Measurements from ENCODE around the gene ADRA2C. TPM values are rescaled to one million over a fixed set of nuclear protein-coding genes. Genes with fewer than 3 reads are reported as not detected.

ADRA2C gene
- total RNA-seq, 2 experiments from 2014 or later = not detected

DNA sequence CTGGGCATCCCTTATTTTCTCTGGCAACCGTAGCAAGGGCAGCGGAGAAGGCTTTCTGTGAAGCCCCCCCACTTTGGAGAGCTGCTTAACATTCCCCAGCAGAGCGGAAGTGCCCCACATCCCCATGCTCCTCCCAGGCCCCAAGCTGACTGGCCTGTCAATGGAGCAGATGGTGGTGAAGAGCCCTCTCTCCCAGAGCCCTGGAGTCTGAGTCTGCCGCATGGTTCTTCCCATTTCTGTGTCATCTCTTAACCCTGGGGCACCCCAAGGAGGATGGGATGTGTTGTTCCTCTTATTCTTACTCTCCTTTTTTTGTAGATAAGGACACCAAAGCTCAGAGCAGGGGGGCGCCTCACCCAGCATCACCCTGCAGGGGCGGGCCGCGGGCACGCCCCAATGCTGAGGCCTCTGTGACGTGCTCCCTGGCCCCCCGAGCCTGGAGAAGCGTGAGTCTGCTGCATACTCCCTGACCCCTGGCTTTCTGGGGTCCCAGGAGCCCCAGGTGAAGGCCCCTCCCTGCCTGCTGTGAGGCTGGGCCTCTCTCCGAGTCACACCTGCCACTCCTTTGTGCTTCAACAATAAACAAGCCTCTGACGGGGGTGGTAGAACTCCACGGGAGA is 35.9 kb downstream of the ADRA2C start:
- no peak overlapping the region for H3K27ac Mint-ChIP-seq
- no peak overlapping the region for H3K4me3 Mint-ChIP-seq
- peaks cover 7% of the 10 kb centered on the region for H3K27me3 Mint-ChIP-seq (ENCODE audit: low read depth)
- intact Hi-C loops (cut with micrococcal nuclease) = no loop called here
- H3K9me3 Mint-ChIP-seq = no peaks in the 10 kb centered on the region
- CTCF ChIA-PET = no interaction called here
- no peaks in the 10 kb centered on the region for H3K36me3 Mint-ChIP-seq (ENCODE audit: low read depth)
- DNase-seq = no peak
- H3K4me1 Mint-ChIP-seq (ENCODE audit: low read depth) = no peaks in the 10 kb centered on the region

DNA sequence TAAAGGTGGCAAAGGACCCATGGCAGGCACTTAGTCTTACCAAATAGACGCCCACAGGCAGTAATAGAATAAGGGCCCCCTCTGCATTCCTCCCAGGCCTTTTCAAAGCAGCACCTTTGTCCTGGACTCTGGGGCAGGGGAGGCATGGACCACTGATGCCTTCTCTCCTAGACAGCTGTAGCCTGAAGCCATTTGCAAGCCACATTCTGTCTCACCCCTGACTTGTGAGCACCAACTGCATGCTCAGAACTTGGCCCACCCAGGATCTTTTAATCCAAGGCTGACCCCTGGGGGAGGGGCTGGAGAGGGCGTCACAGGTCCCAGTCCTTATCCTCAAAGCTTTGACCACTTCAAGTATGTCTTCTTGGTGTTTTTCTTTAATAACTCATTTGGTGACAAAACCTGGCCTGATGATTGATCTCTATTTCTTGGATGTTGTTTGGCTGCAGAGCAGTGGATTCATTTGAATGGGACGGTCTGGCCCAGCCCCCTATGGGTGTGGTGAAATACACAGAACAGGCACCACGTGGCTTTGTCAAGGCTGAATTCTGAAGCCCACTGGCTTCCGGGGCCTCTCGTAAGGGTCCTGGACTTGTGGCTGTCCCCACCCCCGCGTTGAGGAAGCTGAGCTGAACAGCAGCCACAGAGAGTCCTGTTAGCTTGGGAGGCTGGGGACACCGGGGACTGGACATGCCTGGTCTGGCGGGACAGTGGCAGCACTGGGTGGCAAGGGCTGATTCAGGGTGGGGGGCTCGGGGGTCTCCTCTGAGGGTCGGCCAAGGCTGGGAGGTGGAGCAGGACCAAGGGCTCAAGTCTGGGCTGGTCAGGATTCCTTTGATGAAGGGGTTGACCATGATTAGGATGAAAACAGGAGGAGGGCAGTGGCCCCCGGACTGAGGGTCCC is 36.6 kb downstream of the ADRA2C start:
- intact Hi-C loops (cut with micrococcal nuclease) = no loop called here
- Mint-ChIP-seq H3K27me3 (ENCODE audit: low read depth) (peaks cover 11% of the 10 kb centered on the region), H3K9me3 (no peaks in the 10 kb centered on the region), H3K4me3 (no peak overlapping the region), H3K27ac (no peak overlapping the region), H3K36me3 (ENCODE audit: low read depth) (no peaks in the 10 kb centered on the region), H3K4me1 (ENCODE audit: low read depth) (no peaks in the 10 kb centered on the region)
- CTCF ChIA-PET = no interaction called here
- DNase-seq = no peak

DNA sequence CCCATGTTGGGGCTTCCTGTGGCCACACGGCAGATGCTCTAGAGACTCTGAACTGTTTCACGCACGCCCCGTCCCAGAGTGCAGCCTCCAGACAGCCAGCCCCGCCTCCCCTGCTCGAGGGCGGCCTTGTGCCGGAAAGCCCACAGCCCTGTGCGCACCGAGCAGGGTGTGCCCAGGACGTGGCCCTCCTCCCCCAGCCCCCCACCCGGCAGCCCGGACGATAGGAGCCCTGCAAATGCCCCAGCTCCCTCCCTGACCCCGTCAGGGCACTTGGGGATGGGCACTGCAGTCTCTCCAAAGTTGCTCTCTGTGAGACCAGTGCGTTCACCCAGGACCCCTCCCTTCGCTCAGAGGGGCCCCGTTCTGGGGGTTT is 37.3 kb downstream of the ADRA2C start:
- DNase-seq = no peak
- Mint-ChIP-seq H3K27ac (no peak overlapping the region), H3K4me1 (ENCODE audit: low read depth) (no peaks in the 10 kb centered on the region), H3K27me3 (ENCODE audit: low read depth) (peaks cover 15% of the 10 kb centered on the region), H3K4me3 (no peak overlapping the region), H3K9me3 (no peaks in the 10 kb centered on the region), H3K36me3 (ENCODE audit: low read depth) (no peaks in the 10 kb centered on the region)
- CTCF ChIA-PET = no interaction called here
- intact Hi-C loops (cut with micrococcal nuclease) = no loop called here

DNA sequence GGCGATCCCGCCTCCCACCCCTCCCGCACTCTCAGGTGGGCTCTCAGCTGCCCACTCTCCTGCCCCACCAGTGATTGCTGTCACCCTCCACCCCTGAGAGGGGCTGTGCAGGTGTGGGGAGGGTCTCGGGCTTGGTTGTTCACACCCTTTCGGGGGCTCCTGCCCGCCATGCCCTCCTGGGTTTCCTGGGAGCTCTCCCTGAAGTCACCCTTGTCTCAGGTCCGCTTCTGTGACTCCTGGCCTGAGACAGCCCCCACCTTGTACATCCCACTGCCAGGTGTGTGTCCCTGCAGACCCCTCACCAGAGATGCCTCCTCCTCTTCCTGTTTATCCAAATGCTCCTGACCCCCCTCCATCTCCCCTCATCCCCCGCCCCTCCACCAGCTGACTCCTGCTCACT is 37.8 kb downstream of the ADRA2C start:
- no peak overlapping the region for H3K27ac Mint-ChIP-seq
- intact Hi-C loops (cut with micrococcal nuclease) = no loop called here
- DNase-seq = no peak
- H3K9me3 Mint-ChIP-seq = no peaks in the 10 kb centered on the region
- CTCF ChIA-PET = no interaction called here
- H3K27me3 Mint-ChIP-seq (ENCODE audit: low read depth) = peaks cover 18% of the 10 kb centered on the region
- no peaks in the 10 kb centered on the region for H3K36me3 Mint-ChIP-seq (ENCODE audit: low read depth)
- no peak overlapping the region for H3K4me3 Mint-ChIP-seq
- no peaks in the 10 kb centered on the region for H3K4me1 Mint-ChIP-seq (ENCODE audit: low read depth)

DNA sequence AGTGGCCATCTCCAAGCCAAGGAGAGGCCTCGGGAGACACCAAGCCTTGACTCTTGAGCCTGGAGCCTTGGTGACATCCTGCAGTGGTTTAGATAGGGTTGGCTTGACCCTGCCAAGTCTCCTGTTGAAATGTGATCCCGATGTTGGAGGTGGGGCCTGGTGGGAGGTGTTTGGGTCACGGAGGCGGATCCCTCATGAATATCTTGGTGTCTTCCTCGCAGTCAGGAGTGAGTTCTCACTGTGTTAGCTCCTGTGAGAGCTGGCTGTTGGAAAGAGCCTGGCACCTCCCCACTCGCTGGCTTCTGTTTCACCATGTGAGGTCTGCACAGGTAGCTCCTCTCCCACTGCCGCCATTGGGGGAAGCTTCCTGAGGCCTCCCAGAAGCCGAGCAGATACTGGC is 38.8 kb downstream of the ADRA2C start:
- H3K27me3 Mint-ChIP-seq (ENCODE audit: low read depth) = peaks cover 18% of the 10 kb centered on the region
- CTCF ChIA-PET = no interaction called here
- no peak for DNase-seq
- H3K36me3 Mint-ChIP-seq (ENCODE audit: low read depth) = no peaks in the 10 kb centered on the region
- intact Hi-C loops (cut with micrococcal nuclease) = no loop called here
- H3K4me3 Mint-ChIP-seq = no peak overlapping the region
- H3K9me3 Mint-ChIP-seq = no peaks in the 10 kb centered on the region
- H3K27ac Mint-ChIP-seq = no peak overlapping the region
- H3K4me1 Mint-ChIP-seq (ENCODE audit: low read depth) = no peaks in the 10 kb centered on the region

DNA sequence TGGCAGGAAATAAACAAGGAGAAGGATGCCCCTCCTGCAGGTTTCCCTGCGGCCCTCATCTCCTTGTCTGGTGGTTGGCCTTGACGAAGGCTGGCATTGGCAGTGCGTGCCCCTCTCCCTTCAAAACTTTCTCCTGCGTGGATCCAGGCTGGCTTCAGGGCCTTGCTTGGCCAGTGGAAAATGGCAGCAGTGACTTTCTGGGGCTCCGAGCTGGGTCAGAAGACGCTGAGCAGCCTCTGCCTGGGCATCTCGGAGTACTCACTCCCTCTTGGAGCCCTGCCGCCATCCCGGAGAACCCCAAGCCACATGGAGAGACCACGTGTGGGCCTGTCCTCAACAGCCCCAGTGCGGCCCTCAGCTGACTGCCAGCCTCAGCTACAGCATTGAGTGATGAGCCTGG is 39.5 kb downstream of the ADRA2C start:
- intact Hi-C loops (cut with micrococcal nuclease) = no loop called here
- Mint-ChIP-seq H3K4me3 (no peak overlapping the region), H3K9me3 (no peaks in the 10 kb centered on the region), H3K36me3 (ENCODE audit: low read depth) (no peaks in the 10 kb centered on the region), H3K27ac (no peak overlapping the region), H3K27me3 (ENCODE audit: low read depth) (peaks cover 16% of the 10 kb centered on the region), H3K4me1 (ENCODE audit: low read depth) (no peaks in the 10 kb centered on the region)
- no peak for DNase-seq
- CTCF ChIA-PET = no interaction called here

DNA sequence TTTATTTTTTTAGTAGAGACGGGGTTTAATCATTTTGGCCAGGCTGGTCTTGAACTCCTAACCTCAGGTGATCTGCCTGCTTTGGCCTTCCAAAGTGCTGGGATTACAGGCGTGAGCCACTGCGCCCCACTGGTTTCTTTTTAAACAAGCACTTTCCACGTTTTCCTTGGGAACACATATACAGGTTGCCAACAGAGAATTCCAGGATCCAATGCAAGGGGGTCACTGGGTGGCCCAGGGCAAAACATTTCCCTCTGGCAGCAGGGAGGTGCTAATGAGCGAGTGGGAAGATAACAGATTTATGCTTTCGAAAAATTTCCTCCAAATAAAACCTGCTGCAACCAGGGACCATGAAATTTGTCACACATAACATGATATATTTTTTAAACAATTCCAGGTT is 41.1 kb downstream of the ADRA2C start:
- no peak for DNase-seq
- Mint-ChIP-seq H3K4me1 (ENCODE audit: low read depth) (no peaks in the 10 kb centered on the region), H3K36me3 (ENCODE audit: low read depth) (no peaks in the 10 kb centered on the region), H3K27me3 (ENCODE audit: low read depth) (peaks cover 16% of the 10 kb centered on the region), H3K27ac (no peak overlapping the region), H3K4me3 (no peak overlapping the region), H3K9me3 (no peaks in the 10 kb centered on the region)
- CTCF ChIA-PET = no interaction called here
- intact Hi-C loops (cut with micrococcal nuclease) = no loop called here

DNA sequence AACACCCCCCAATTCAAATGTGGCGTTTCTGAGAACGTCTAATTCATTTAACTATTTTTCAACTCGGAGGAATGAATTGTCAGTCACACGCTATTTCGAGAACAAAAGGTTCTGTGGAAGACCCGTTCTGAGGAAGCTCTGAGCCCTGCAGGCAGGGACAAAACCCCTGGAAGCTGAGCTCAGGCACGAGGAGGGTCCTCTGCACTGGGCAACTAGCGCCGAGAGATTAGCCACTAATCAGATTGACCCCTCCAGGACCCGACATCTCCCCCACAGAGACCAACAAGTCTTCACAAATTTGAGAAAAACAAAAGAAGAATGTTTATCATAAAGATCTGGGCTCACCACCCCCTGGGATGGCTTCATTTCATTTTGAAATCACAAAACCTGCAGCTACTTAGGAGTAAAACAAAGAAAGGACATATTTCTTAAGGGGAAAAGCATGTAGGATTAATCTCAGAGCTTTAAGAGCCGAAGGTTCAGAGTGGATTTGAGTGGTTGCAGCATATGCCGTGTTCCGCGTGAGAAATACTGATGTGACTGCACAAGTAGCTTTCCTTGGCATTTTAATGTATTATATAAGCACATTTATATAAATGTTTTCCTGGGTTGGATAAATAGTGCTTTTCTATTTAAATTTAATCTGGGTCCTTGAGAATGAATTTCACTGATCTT is 41.8 kb downstream of the ADRA2C start:
- Mint-ChIP-seq H3K4me3 (no peak overlapping the region), H3K27me3 (ENCODE audit: low read depth) (peaks cover 16% of the 10 kb centered on the region)
- CTCF ChIA-PET = no interaction called here

DNA sequence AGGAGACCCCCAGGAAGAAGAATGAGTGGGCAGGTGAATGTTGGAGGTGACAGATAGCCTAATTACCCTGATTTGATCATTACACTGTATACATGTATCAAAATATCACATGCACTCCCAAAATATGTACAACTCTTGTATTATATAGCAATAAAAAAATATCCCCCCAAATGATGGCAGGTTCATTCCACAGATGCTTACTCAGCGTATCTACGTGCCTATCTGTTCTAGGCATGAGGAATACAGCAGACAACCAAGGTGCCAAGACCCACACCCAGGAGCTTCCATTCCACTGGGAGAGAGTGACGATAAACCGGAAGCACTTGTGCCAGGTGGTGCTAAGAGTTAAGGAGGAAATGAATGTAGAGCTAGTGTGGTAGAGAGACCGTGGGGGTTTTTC is 42.4 kb downstream of the ADRA2C start:
- Mint-ChIP-seq H3K27me3 (ENCODE audit: low read depth) (peaks cover 16% of the 10 kb centered on the region), H3K4me3 (no peak overlapping the region), H3K36me3 (ENCODE audit: low read depth) (no peaks in the 10 kb centered on the region), H3K9me3 (no peaks in the 10 kb centered on the region), H3K4me1 (ENCODE audit: low read depth) (no peaks in the 10 kb centered on the region), H3K27ac (no peak overlapping the region)
- CTCF ChIA-PET = no interaction called here
- intact Hi-C loops (cut with micrococcal nuclease) = no loop called here
- no peak for DNase-seq

More for the DNA sequence above, 41.8 kb downstream of the ADRA2C start:
- Mint-ChIP-seq H3K9me3 (no peaks in the 10 kb centered on the region), H3K27ac (no peak overlapping the region), H3K36me3 (ENCODE audit: low read depth) (no peaks in the 10 kb centered on the region), H3K4me1 (ENCODE audit: low read depth) (no peaks in the 10 kb centered on the region)
- intact Hi-C loops (cut with micrococcal nuclease) = no loop called here
- DNase-seq = no peak

DNA sequence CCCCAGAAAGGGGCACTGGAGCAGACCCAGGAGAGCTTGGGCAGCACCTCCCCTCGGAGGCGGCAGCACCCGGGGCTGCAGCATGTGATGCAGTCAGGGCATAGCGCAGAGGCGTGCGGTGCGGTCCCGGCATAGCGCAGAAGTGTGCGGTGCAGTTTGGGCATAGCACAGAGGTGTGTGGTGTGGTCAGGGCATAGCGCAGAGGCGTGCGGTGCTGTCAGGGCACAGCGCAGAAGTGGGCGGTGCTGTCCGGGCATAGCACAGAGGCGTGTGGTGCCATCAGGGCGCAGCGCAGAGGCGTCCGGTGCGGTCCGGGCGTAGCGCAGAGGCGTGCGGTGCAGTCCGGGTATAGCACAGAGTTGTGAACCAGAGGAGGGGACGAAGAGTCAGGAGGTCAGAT is 42.8 kb downstream of the ADRA2C start:
- Mint-ChIP-seq H3K27ac (no peak overlapping the region), H3K36me3 (ENCODE audit: low read depth) (no peaks in the 10 kb centered on the region), H3K4me1 (ENCODE audit: low read depth) (no peaks in the 10 kb centered on the region), H3K9me3 (no peaks in the 10 kb centered on the region), H3K27me3 (ENCODE audit: low read depth) (peaks cover 16% of the 10 kb centered on the region), H3K4me3 (no peak overlapping the region)
- no peak for DNase-seq
- CTCF ChIA-PET = no interaction called here
- intact Hi-C loops (cut with micrococcal nuclease) = no loop called here

DNA sequence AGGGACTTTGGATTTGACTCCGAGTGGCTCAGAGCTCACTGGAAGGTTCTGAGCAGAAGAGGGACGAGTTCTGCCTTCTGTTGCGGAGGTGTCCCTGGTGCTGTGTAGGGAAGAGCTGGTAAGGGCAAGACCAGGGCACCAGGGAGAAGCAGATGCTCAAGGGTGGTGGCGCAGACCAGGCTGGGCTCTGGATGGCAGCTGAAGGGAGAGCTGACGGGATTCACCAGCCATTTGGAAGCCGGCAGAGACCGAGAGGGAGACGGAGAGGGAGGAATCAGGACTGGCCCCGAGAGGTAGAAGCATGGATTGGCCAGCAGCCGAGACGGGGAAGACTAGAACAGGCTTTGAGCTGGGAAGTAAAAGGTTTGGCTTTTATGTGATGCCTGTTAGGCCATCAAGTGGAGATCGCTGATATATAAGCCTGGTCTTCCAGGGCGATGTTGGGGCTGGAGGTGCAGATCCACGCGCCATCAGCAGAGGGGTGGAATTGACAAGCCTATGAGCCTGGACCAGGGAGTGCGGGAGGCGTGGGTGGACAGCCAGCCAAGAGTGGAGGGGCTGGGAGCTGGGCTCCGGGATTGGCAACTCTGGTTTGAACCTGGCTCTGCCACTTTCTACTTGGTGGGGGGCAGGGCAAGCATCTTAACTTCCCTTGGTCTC is 43.4 kb downstream of the ADRA2C start:
- no peaks in the 10 kb centered on the region for H3K36me3 Mint-ChIP-seq (ENCODE audit: low read depth)
- no peaks in the 10 kb centered on the region for H3K9me3 Mint-ChIP-seq
- H3K27ac Mint-ChIP-seq = no peak overlapping the region
- CTCF ChIA-PET = no interaction called here
- no peak overlapping the region for H3K4me3 Mint-ChIP-seq
- intact Hi-C loops (cut with micrococcal nuclease) = no loop called here
- H3K27me3 Mint-ChIP-seq (ENCODE audit: low read depth) = peaks cover 16% of the 10 kb centered on the region
- no peaks in the 10 kb centered on the region for H3K4me1 Mint-ChIP-seq (ENCODE audit: low read depth)
- no peak for DNase-seq

DNA sequence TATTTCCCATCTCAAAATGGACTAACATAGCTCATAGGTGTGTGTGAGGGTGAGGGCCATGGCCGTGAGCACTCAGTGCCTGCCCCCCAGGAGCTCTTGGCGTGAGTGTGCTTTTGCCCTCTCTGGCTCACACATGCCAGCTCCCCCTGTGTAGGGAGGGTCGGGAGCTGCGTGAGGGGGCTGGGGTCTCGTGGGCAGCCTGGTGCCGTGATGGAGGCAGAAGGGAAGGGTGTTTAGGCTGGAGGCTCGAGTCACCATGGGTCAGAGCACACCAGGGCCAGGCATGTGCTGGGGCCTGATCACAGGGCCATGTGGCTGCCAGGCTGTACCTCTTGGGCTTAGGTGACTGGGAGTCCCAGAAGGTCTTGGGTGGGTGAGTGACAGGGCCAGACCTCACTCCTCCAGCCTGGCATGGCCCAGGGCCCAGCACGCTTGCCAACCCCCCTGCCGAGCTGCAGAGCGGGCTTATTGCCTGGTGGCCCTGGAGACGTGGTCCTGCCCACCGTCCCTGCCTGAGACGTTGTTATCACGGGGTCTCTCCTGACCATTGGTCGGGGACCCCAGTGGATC is 44.0 kb downstream of the ADRA2C start:
- H3K4me3 Mint-ChIP-seq = no peak overlapping the region
- peaks cover 16% of the 10 kb centered on the region for H3K27me3 Mint-ChIP-seq (ENCODE audit: low read depth)
- H3K36me3 Mint-ChIP-seq (ENCODE audit: low read depth) = no peaks in the 10 kb centered on the region
- CTCF ChIA-PET = no interaction called here
- no peaks in the 10 kb centered on the region for H3K9me3 Mint-ChIP-seq
- no peak overlapping the region for H3K27ac Mint-ChIP-seq
- H3K4me1 Mint-ChIP-seq (ENCODE audit: low read depth) = no peaks in the 10 kb centered on the region
- intact Hi-C loops (cut with micrococcal nuclease) = no loop called here
- no peak for DNase-seq
